Measurements from ENCODE around the gene CYB5RL. TPM values are rescaled to one million over a fixed set of nuclear protein-coding genes. Genes with fewer than 3 reads are reported as not detected.

Gene CYB5RL
- total and polyA plus RNA-seq, 2 donors from 2014 or later = 3.9 to 8.1 TPM

DNA sequence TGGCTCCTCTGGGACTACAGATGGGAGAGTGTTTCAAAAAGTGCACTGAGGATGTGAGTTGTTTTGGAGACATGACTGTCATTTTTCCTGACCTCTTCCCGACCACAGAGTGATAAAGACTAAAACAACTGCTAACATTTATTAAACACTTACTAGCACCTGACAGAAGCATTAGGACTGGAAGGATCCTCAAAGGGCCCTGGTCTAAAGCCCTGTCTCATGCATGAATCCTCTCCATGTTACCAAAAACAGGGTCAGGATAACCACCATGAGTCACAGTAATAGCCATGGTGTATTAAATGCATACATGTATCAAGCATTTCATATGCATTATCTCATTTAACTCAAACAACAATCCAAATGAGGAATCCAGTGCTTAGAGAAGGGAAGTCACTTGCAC is 11.5 kb downstream of the CYB5RL start:
- Histone ChIP-seq H3K9ac (ENCODE audit: low read length in 3 of 3) (no peak overlapping the region), H3K4me3 (ENCODE audit: low read length in 3 of 3) (no peak overlapping the region), H3K36me3 (ENCODE audit: control insufficient read depth in 2 of 3, insufficient read depth in 3 of 3, low read length in 3 of 3) (no peaks in the 10 kb centered on the region), H3K27ac (ENCODE audit: low read depth in 2 of 2, low read length in 2 of 2) (no peak overlapping the region), H3K27me3 (ENCODE audit: control insufficient read depth, insufficient read depth, low read length) (no peaks in the 10 kb centered on the region), H3K4me1 (ENCODE audit: control insufficient read depth in 2 of 3, insufficient read depth in 2 of 3, low read depth in 1 of 3, low read length in 3 of 3) (no peaks in the 10 kb centered on the region), H3K9me3 (ENCODE audit: control insufficient read depth in 2 of 3, insufficient read depth in 1 of 3, low read length in 3 of 3) (no peaks in the 10 kb centered on the region)
- intact Hi-C loops (cut with DNase I) = no loop called here
- FAIRE-seq = no peak
- TF ChIP-seq, protein P1, sequence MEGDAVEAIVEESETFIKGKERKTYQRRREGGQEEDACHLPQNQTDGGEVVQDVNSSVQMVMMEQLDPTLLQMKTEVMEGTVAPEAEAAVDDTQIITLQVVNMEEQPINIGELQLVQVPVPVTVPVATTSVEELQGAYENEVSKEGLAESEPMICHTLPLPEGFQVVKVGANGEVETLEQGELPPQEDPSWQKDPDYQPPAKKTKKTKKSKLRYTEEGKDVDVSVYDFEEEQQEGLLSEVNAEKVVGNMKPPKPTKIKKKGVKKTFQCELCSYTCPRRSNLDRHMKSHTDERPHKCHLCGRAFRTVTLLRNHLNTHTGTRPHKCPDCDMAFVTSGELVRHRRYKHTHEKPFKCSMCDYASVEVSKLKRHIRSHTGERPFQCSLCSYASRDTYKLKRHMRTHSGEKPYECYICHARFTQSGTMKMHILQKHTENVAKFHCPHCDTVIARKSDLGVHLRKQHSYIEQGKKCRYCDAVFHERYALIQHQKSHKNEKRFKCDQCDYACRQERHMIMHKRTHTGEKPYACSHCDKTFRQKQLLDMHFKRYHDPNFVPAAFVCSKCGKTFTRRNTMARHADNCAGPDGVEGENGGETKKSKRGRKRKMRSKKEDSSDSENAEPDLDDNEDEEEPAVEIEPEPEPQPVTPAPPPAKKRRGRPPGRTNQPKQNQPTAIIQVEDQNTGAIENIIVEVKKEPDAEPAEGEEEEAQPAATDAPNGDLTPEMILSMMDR (IDR thresholded peaks at IDR 0.05; ENCODE audit: borderline replicate concordance, extremely low read depth, insufficient read depth) = no peak
- no peak for DNase-seq

DNA sequence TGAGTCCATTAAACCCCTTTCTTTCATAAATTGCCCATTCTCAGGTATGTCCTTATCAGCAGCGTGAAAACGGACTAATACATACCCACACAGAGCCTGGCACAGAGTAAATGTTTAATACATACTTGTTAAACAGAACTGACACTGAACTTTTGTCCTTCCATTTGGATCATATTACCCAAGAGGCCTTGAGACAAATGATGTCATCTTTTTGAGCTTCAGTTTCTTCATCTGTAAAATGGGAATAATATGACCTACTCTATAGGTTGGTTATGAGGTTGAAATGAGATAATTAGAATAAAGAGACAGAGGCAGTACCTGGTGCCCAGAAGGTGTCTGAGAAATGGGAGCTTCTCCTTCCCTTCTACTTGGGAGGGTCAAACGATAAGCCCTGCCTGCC is 13.8 kb downstream of the CYB5RL start:
- H3K27me3 ChIP-seq (ENCODE audit: control insufficient read depth, insufficient read depth, low read length) = no peaks in the 10 kb centered on the region
- TF ChIP-seq, protein P1 (IDR thresholded peaks at IDR 0.05; ENCODE audit: borderline replicate concordance, extremely low read depth, insufficient read depth) = no peak
- H3K9ac ChIP-seq (ENCODE audit: low read length in 3 of 3) = no peak overlapping the region
- FAIRE-seq = no peak
- H3K9me3 ChIP-seq (ENCODE audit: control insufficient read depth in 2 of 3, insufficient read depth in 1 of 3, low read length in 3 of 3) = no peaks in the 10 kb centered on the region
- DNase-seq = no peak
- H3K27ac ChIP-seq (ENCODE audit: low read depth in 2 of 2, low read length in 2 of 2) = no peak overlapping the region
- no peaks in the 10 kb centered on the region for H3K4me1 ChIP-seq (ENCODE audit: control insufficient read depth in 2 of 3, insufficient read depth in 2 of 3, low read depth in 1 of 3, low read length in 3 of 3)
- no peak overlapping the region for H3K4me3 ChIP-seq (ENCODE audit: low read length in 3 of 3)
- H3K36me3 ChIP-seq (ENCODE audit: control insufficient read depth in 2 of 3, insufficient read depth in 3 of 3, low read length in 3 of 3) = no peaks in the 10 kb centered on the region
- intact Hi-C loops (cut with DNase I) = no loop called here

DNA sequence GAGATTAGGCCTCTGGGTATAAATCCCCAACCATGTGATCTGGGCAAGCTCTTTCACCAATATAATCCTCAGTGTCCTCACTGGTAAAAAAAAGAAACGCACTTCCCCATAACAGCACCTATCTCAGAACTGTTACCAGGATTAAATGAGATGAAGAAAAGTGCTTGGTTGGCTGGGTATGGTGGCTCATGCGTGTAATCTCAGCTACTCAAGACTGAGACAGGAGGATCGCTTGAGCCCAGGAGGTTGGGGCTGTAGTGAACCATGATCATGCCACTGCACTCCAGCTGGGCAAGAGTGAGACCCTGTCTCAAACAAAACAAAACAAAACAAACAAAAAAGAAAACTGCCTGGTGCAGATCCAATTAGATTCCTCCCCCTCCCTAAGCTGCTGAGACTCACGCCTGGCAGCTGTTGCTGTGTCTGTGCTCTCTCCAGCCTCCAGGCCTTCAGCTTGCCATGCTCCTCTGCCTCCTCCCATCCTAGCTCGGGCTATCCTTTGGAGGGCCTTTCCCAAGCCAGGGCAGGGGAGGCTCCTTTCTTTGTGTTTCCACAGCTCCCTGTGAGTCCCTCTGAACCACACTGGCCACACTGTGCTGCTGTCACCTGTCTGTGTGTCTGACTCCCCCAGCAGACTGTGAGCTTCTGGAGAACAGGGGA is 19.0 kb downstream of the CYB5RL start:
- FAIRE-seq = no peak
- no peaks in the 10 kb centered on the region for H3K9me3 ChIP-seq (ENCODE audit: control insufficient read depth in 2 of 3, insufficient read depth in 1 of 3, low read length in 3 of 3)
- no peaks in the 10 kb centered on the region for H3K27me3 ChIP-seq (ENCODE audit: control insufficient read depth, insufficient read depth, low read length)
- no peak overlapping the region for H3K9ac ChIP-seq (ENCODE audit: low read length in 3 of 3)
- no peak overlapping the region for H3K27ac ChIP-seq (ENCODE audit: low read depth in 2 of 2, low read length in 2 of 2)
- H3K4me1 ChIP-seq (ENCODE audit: control insufficient read depth in 2 of 3, insufficient read depth in 2 of 3, low read depth in 1 of 3, low read length in 3 of 3) = no peaks in the 10 kb centered on the region
- H3K36me3 ChIP-seq (ENCODE audit: control insufficient read depth in 2 of 3, insufficient read depth in 3 of 3, low read length in 3 of 3) = peaks cover 0 to 5% (median 0%) of the 10 kb centered on the region in 3 donors
- TF ChIP-seq, protein P1 (IDR thresholded peaks at IDR 0.05; ENCODE audit: borderline replicate concordance, extremely low read depth, insufficient read depth) = no peak
- no peak overlapping the region for H3K4me3 ChIP-seq (ENCODE audit: low read length in 3 of 3)
- DNase-seq = peak in 2 of 5 donors; percentile 17
- intact Hi-C loops (cut with DNase I) = no loop called here

Data from kidney (tissue), 14 donors.